ENCODE results near the gene AOPEP. TPM values are rescaled to one million over a fixed set of nuclear protein-coding genes. Genes with fewer than 3 reads are reported as not detected.

The AOPEP gene
- total and polyA plus RNA-seq, 10 donors: 14.8 to 86.1 (median 51.3) TPM

DNA sequence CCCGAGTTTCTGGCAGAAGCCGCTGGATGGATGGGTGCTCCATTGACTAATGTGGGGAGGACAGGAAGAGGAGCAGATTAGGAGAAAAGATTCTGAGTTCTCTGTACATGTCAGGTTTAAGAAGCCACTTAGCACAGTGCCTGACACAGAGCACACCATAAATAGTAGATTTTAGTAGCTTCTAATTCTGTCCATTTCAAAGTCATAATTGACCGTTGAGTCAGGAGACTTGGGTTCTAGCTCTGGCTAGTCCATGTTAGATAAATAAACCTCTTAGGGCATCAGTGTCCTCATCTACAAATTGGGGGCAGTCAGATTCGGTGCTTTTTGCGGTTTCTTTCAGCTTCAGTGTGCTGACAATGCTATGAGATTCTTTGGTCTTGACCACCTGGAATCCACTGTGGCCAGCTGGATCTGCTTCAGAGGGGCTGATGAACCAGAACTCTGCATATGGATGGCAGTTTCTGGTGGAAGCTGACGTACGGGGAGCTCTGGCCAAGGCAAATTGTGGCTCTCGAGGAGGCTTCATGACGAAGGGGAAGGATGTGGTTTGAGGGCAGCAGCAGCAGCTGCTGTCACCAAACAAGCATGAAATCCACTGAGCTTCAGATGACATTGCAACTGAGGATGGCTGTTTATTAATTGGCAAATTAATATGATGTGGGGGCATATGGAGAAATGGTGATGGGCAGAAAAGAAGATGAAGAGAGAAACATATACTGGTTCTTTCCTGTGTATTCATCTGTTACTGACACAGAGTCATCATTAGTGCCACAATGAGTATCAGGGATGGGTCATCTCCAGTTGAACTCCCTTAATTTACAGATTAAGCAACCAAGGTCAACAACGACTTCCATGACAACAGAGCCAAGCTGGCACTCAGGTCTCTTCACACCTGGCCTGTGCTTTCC lies 134.4 kb downstream of the AOPEP start:
- 27 to 39% (median 33%) methylated on average over 10 of the region's 10 CpGs for WGBS, 5 donors
- Histone ChIP-seq H3K27ac (peak overlapping the region in 6 of 8 donors; percentile 42 to 76 (median 57)), H3K36me3 (no peaks in the 10 kb centered on the region), H3K4me3 (no peak overlapping the region), H3K4me1 (peaks cover 11 to 65% (median 38%) of the 10 kb centered on the region in 6 donors), H3K27me3 (replicated peaks in 1 of 7) (no peaks in the 10 kb centered on the region), H3K9me3 (peaks cover 0 to 6% (median 0%) of the 10 kb centered on the region in 8 donors)
- intact Hi-C loops (cut with DNase I; ENCODE audit: low total_unique reads): no loop called here
- peak in 2 of 3 donors; percentile 66 to 86 for TF ChIP-seq POLR2AphosphoS5 (IDR thresholded peaks at IDR 0.05)
- TF ChIP-seq POLR2A (IDR thresholded peaks at IDR 0.05): no peak
- TF ChIP-seq, protein P1, sequence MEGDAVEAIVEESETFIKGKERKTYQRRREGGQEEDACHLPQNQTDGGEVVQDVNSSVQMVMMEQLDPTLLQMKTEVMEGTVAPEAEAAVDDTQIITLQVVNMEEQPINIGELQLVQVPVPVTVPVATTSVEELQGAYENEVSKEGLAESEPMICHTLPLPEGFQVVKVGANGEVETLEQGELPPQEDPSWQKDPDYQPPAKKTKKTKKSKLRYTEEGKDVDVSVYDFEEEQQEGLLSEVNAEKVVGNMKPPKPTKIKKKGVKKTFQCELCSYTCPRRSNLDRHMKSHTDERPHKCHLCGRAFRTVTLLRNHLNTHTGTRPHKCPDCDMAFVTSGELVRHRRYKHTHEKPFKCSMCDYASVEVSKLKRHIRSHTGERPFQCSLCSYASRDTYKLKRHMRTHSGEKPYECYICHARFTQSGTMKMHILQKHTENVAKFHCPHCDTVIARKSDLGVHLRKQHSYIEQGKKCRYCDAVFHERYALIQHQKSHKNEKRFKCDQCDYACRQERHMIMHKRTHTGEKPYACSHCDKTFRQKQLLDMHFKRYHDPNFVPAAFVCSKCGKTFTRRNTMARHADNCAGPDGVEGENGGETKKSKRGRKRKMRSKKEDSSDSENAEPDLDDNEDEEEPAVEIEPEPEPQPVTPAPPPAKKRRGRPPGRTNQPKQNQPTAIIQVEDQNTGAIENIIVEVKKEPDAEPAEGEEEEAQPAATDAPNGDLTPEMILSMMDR (IDR thresholded peaks at IDR 0.05 in 8 of 11, conservative IDR thresholded peaks at IDR 0.05 in 3 of 11): no peak
- peak; percentile 89 for DNase-seq

DNA sequence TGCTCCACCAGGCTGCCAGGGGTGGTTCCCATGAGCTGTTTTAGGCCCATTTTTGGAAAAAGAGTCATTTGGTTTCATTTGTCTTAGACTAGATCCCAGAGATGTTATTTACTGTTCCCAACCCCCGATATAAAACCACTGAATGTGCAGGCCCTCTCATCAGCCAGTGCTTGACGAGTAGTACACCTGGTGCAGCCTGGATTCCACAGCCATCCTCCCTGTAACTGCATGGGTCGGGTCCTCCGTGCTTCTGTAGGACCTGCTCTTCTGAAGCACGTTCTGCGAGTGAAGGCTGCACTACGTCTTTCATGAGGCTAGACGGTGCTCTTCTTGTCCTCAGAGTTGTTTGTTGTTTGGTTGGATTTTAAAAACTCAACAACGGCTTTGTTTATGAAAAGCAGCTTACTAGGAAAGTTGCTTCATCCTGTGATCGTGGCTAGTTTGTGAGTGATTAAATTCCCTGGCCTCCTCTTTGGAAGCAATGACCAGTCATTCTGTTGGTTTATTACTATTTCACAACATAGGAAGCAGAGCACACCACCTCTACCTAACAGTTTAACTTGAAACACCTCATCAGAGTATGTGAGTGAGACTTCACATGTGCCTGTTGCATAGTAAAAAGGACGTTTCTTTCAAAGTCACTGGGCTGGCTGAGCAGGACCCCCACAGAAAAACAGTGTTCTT lies 135.2 kb downstream of the AOPEP start:
- no peak for TF ChIP-seq POLR2A (IDR thresholded peaks at IDR 0.05)
- TF ChIP-seq, protein P1 (IDR thresholded peaks at IDR 0.05 in 8 of 11, conservative IDR thresholded peaks at IDR 0.05 in 3 of 11): no peak
- no peak for TF ChIP-seq POLR2AphosphoS5 (IDR thresholded peaks at IDR 0.05)
- intact Hi-C loops (cut with DNase I; ENCODE audit: low total_unique reads): no loop called here
- no peaks in the 10 kb centered on the region for H3K36me3 ChIP-seq
- no peak overlapping the region for H3K4me3 ChIP-seq
- peak overlapping the region in 6 of 8 donors; percentile 22 to 76 (median 57) for H3K27ac ChIP-seq
- WGBS, 5 donors: 61 to 78% (median 76%) methylated on average over 11 of the region's 11 CpGs
- H3K4me1 ChIP-seq: peaks cover 11 to 72% (median 39%) of the 10 kb centered on the region in 6 donors
- no peak for DNase-seq
- H3K9me3 ChIP-seq: peaks cover 0 to 6% (median 0%) of the 10 kb centered on the region in 8 donors
- no peaks in the 10 kb centered on the region for H3K27me3 ChIP-seq (replicated peaks in 1 of 7)

DNA sequence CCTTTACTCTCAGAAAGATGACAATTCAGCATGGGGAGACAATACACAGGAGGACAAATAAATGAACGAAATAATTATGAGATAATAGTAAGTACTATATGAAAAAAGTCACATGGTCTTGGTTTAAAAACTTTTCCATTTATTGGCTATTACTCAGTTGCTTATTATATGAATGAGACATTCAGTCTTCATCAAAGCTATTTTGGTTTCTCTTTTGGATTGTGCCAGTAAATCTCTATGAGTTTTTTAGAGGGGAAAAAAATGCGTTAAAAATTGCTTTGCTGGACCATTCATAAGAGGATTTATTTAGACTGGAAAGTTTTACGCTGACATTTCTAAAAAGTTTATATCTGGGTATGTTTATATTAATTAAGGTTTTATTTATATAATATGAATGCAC lies 137.7 kb downstream of the AOPEP start:
- Histone ChIP-seq H3K9me3 (no peaks in the 10 kb centered on the region), H3K36me3 (no peaks in the 10 kb centered on the region), H3K27ac (peak overlapping the region in 7 of 8 donors; percentile 12 to 72 (median 36)), H3K27me3 (replicated peaks in 1 of 7) (no peaks in the 10 kb centered on the region), H3K4me3 (no peak overlapping the region), H3K4me1 (peaks cover 20 to 84% (median 48%) of the 10 kb centered on the region in 6 donors)
- DNase-seq: no peak
- intact Hi-C loops (cut with DNase I; ENCODE audit: low total_unique reads): no loop called here
- WGBS, 5 donors: 53 to 61% (median 57%) methylated on average over 3 of the region's 3 CpGs
- no peak for TF ChIP-seq POLR2AphosphoS5 (IDR thresholded peaks at IDR 0.05)
- TF ChIP-seq POLR2A (IDR thresholded peaks at IDR 0.05): no peak
- TF ChIP-seq, protein P1 (IDR thresholded peaks at IDR 0.05 in 8 of 11, conservative IDR thresholded peaks at IDR 0.05 in 3 of 11): no peak

Data from spleen (tissue), 11 donors.